ENCODE measurements around the gene HTT. TPM values are rescaled to one million over a fixed set of nuclear protein-coding genes. Genes with fewer than 3 reads are reported as not detected.

Gene HTT
- total RNA-seq, 1 experiment from 2014 or later = 64.4 TPM

GRCh38 chr4:3066836-3067400 lies 7.6 kb upstream of the HTT start:
- no peak for TF ChIP-seq CTCF (conservative IDR thresholded peaks at IDR 0.05)

More at GRCh38 chr4:3066836-3067400, 7.6 kb upstream of the HTT start:
- H2AK5ac ChIP-seq (ENCODE audit: insufficient read length, low read length) = no peak overlapping the region
- H3K9ac ChIP-seq (ENCODE audit: extremely low read depth, insufficient read length, low read length) = no peak overlapping the region
- no peak overlapping the region for H2AFZ ChIP-seq (ENCODE audit: low read length)
- Mint-ChIP-seq H3K27ac (no peak overlapping the region), H3K4me1 (peaks cover 6 to 11% of the 10 kb centered on the region in 2 experiments; a peak in 2 of 4 replicates), H3K27me3 (ENCODE audit: low read depth) (peaks cover 11% of the 10 kb centered on the region), H3K4me3 (no peak overlapping the region), H3K36me3 (ENCODE audit: insufficient read depth in 1 of 3, low read depth in 3 of 3) (no peaks in the 10 kb centered on the region), H3K9me3 (peaks cover 0 to 3% of the 10 kb centered on the region in 2 experiments; a peak in 1 of 5 replicates)
- H3K14ac ChIP-seq (ENCODE audit: insufficient read depth, low read length) = no peak overlapping the region
- no peak overlapping the region for H4K91ac ChIP-seq (ENCODE audit: insufficient read length, low read depth, low read length)
- no peaks in the 10 kb centered on the region; the same call in 1 of the 2 replicates for H3K27me3 ChIP-seq (ENCODE audit: insufficient read depth, low read length)
- H3K27ac ChIP-seq (ENCODE audit: insufficient read length, low read depth, low read length) = no peak overlapping the region
- H2BK20ac ChIP-seq (ENCODE audit: low read depth, low read length, poor library complexity, severe bottlenecking) = no peak overlapping the region
- H3K79me2 ChIP-seq (ENCODE audit: insufficient read depth, low read length) = no peaks in the 10 kb centered on the region
- no peak overlapping the region for H4K8ac ChIP-seq (replicated peaks; ENCODE audit: insufficient read length, low read depth, low read length)
- no peaks in the 10 kb centered on the region for H3K79me1 ChIP-seq (ENCODE audit: insufficient read depth, low read depth, low read length, poor library complexity, severe bottlenecking)
- no peak overlapping the region for H2BK120ac ChIP-seq (ENCODE audit: low read depth, low read length, poor library complexity, severe bottlenecking)
- no peak overlapping the region for H2BK5ac ChIP-seq (ENCODE audit: insufficient read length, low read length)
- no peak overlapping the region for H3K23ac ChIP-seq (ENCODE audit: insufficient read length, low read depth, low read length)
- no CpG with 5 or more reads among the region's 6 CpGs for WGBS (ENCODE audit: extremely low coverage, insufficient read length, low lambda C conversion rate)
- H4K5ac ChIP-seq (ENCODE audit: insufficient read length, low read depth, low read length) = no peak overlapping the region
- no peaks in the 10 kb centered on the region for H3K4me1 ChIP-seq (ENCODE audit: insufficient read depth, low read length)
- H3K9me3 ChIP-seq (ENCODE audit: control insufficient read depth, low read depth, low read length) = no peaks in the 10 kb centered on the region
- no peak overlapping the region for H3K4me2 ChIP-seq (ENCODE audit: insufficient read depth, insufficient read length, low read length)
- no peak overlapping the region for H3T11ph ChIP-seq (ENCODE audit: low read length)
- no peak overlapping the region for H3K56ac ChIP-seq (ENCODE audit: insufficient read length, low read depth, low read length)
- H2BK15ac ChIP-seq (ENCODE audit: low read depth, low read length) = no peak overlapping the region
- no peak for DNase-seq
- no peak overlapping the region for H3K18ac ChIP-seq (ENCODE audit: insufficient read length, low read depth, low read length)
- H3K4ac ChIP-seq (ENCODE audit: low read depth, low read length) = no peak overlapping the region
- H4K20me1 ChIP-seq (ENCODE audit: control insufficient read depth, insufficient read depth, insufficient read length) = no peaks in the 10 kb centered on the region
- no peak overlapping the region for H2BK12ac ChIP-seq (ENCODE audit: insufficient read length, low read depth, low read length)
- H3K23me2 ChIP-seq (ENCODE audit: insufficient read length, low read depth, low read length, poor library complexity, severe bottlenecking) = no peaks in the 10 kb centered on the region
